LNCAP (cell line): Measurements from ENCODE around the gene FOXJ2.

Source experiments
- TF ChIP-seq, protein P1 (sequence below): fragments of 450-650 bp; IDR thresholded peaks from 2 replicates; pipeline ENCODE4 v1.5.1; 2017; ENCODE audit warnings: mild to moderate bottlenecking

Gene FOXJ2

DNA sequence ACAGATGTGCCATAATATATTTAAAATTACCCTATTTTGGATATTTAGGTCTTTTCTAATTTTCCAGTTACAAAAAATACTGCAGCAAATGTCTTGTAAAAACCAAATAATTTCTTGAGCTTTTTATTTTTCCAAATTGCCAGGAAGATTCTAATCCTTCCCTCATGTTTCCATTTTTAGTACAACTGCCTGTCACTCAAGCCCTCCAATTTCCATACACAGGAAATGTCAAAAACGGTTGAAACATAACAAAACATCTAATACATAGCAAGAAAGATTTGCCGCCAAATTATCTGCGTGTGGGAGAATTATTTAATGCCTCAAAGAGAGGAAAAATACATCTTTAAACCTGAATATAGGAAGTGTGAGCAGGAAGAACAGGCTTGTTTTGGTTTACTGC is 2.3 kb upstream of the FOXJ2 start:
- TF ChIP-seq, protein P1, sequence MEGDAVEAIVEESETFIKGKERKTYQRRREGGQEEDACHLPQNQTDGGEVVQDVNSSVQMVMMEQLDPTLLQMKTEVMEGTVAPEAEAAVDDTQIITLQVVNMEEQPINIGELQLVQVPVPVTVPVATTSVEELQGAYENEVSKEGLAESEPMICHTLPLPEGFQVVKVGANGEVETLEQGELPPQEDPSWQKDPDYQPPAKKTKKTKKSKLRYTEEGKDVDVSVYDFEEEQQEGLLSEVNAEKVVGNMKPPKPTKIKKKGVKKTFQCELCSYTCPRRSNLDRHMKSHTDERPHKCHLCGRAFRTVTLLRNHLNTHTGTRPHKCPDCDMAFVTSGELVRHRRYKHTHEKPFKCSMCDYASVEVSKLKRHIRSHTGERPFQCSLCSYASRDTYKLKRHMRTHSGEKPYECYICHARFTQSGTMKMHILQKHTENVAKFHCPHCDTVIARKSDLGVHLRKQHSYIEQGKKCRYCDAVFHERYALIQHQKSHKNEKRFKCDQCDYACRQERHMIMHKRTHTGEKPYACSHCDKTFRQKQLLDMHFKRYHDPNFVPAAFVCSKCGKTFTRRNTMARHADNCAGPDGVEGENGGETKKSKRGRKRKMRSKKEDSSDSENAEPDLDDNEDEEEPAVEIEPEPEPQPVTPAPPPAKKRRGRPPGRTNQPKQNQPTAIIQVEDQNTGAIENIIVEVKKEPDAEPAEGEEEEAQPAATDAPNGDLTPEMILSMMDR, result no peak

DNA sequence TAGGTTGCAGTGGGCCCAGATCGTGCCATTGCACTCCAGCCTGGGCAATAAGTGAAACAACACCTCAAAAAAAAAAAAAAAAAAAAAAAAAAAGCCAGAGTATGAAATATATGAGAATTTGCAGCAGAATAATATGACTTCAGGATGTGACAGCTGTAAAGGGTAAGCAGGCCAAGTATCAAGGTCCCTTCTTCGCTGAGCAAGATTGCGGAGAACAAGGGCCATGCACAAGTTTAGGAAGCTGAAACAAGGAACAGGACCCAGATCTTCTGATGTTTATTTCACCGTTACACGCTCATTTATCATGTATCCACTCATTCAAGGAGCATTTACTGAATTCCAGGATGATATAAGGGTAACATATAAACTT is 659 bp upstream of the FOXJ2 start:
- TF ChIP-seq, protein P1, result no peak

DNA sequence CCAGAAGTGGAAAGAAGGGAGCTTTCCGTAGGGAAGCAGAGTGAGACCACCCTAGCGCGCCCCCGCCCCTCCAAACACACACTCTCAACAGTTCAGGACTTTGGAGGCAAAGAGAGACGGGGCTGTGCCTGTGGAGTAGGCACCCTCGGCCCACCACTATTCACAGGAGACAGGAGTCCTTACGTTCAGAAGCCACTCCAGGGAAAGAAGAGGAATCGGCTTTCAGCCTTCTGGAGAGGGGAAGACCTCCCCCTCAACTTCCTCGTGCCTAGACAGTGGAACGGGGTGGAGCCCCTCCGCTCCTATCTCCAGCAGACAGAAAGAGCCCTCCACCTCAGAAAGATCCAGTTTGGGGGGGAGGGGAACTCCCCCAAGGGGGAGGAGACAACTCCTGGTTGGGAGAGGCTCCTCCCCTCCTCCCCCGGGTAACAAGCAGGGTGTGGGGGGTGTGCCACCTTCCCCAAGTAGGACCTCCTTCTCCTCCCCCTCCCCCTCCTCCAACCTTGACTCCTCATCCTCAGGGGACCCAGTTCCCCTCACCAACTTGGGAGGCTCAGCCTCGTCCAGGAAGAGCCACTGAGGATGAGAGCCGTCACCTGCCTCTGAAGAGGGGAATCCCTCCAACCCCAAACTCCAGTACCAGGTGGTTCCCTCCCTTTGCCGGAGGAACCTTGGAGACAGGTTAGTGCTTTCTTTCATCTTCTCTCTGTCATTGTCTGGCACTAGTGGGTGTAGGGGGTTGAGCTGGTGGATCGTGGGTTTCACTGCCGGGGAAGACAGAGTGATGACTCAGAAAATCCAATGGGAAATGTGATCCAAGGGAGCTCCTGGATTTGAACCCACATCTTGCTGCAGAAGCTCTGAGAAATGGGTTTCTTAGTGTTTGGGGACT is 883 bp downstream of the FOXJ2 start:
- TF ChIP-seq, protein P1, result no peak

DNA sequence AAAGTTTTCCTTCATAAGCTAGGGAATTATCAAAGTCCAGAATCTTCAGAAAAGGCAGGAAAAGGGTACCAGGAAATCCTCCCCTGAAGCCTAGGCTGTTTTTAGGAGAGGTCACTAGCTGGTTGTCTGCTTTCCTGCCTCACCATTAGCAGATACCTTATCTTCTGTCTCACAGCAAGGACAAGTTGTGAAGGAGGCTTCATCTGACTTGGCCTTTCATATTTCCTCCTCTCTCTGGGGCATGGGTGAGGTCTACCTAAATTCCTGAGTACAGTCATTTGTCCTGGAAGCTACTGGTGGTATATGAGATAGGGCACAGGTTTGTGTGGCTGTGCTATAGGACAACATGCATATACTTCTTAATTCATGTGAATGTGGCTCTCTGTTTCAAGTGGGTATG is 2.3 kb downstream of the FOXJ2 start:
- TF ChIP-seq, protein P1, result no peak

- TF ChIP-seq, protein P1, result no peak
Observed at GRCh38 chr12:8035440-8036010, 3.0 kb downstream of the FOXJ2 start.

- TF ChIP-seq, protein P1, result no peak
Observed at GRCh38 chr12:8036346-8036745, 3.8 kb downstream of the FOXJ2 start.

- TF ChIP-seq, protein P1, result no peak
Observed at GRCh38 chr12:8037046-8037663, 4.6 kb downstream of the FOXJ2 start.
